ENCODE results near the gene LIX1L.

LIX1L gene

DNA sequence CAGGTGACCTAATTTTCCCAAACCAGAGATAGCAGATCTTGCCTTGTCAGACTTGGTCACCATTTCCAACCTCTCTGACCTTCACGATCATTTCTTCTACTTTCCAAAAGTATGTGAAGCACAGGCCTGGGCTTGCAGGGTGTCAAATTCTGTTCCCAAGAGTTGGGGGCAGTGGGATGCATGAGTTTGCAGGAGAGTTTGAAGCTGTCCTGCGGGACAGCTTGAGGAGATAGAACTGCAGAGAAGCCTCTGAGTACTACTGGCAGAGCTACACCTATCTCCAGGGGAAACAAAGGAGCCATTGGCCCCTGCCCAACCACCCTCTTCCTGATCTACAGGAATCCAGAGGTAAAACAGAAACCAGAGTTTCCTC is 27.3 kb upstream of the LIX1L start:
- TF ChIP-seq, protein P1, sequence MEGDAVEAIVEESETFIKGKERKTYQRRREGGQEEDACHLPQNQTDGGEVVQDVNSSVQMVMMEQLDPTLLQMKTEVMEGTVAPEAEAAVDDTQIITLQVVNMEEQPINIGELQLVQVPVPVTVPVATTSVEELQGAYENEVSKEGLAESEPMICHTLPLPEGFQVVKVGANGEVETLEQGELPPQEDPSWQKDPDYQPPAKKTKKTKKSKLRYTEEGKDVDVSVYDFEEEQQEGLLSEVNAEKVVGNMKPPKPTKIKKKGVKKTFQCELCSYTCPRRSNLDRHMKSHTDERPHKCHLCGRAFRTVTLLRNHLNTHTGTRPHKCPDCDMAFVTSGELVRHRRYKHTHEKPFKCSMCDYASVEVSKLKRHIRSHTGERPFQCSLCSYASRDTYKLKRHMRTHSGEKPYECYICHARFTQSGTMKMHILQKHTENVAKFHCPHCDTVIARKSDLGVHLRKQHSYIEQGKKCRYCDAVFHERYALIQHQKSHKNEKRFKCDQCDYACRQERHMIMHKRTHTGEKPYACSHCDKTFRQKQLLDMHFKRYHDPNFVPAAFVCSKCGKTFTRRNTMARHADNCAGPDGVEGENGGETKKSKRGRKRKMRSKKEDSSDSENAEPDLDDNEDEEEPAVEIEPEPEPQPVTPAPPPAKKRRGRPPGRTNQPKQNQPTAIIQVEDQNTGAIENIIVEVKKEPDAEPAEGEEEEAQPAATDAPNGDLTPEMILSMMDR (IDR thresholded peaks at IDR 0.05; ENCODE audit: low read depth, low read length, missing control alignments), result no peak
- no peak for DNase-seq (ENCODE audit: low read depth)
- no peak overlapping the region for H3K4me3 ChIP-seq (ENCODE audit: low read depth, low read length)
- in situ Hi-C loops (cut with HindIII; ENCODE audit: low sequenced_read_pairs), result no loop called here

DNA sequence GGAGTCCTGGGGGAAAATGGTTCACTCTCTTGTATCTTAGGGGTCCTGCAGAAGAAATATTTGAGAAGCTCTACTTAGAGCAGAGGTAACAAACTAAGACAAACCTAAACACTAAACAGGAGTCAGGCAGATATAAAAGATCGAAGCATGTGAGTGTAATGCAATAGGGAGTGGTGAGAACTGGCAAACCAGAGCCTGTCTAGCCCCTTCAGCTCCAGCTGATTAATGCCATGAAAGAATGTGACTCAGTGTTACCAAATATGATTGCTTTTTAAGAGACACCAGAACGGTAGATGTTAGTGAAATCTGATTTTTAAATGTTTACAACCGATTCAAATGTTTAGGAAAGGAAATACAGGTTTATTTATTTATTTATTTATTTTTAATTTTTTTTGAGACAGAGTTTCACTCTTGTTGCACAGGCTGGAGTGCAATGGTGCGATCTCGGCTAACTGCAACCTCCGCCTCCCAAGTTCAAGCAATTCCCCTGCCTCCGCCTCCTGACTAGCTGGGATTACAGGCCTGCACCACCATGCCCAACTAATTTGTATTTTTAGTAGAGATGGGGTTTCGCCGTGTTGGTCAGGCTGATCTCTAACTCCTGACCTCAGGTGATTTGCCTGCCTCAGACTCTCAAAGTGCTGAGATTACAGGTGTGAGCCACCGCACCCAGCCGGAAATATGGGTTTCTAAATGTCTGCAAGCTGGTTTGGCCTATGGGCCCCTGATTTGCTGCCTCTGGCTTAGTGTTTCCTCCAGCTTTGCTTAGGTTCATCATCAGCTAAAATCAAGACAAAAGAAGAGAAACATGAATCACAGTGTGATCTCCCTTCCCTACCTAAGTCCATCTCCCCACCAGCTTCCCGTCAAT is 26.4 kb upstream of the LIX1L start:
- DNase-seq (ENCODE audit: low read depth), result no peak
- in situ Hi-C loops (cut with HindIII; ENCODE audit: low sequenced_read_pairs), result no loop called here
- TF ChIP-seq, protein P1 (IDR thresholded peaks at IDR 0.05; ENCODE audit: low read depth, low read length, missing control alignments), result no peak
- H3K4me3 ChIP-seq (ENCODE audit: low read depth, low read length), result no peak overlapping the region

DNA sequence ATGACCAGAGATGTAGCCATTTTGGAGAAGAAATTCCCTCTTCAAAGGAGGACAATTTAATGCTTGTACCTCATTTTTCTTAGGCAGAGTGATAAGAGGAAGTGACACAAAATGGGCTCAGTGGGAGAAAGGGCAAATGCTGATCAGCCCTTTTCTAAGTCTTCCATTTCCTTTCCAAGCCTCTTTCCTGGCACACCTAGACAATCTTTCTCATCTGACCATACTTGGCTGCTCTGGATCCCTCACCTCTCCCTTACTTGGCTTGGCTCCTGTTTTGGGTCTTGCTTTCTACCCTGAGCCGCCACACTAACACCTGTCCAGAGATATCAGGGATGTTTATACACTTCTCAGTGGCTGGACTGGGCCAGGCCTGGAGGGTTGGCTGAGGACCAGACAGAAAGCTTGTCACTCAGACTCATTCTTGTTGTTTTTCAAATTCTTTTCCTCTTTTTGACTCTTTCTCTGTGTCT is 25.4 kb upstream of the LIX1L start:
- in situ Hi-C loops (cut with HindIII; ENCODE audit: low sequenced_read_pairs), result no loop called here
- TF ChIP-seq, protein P1 (IDR thresholded peaks at IDR 0.05; ENCODE audit: low read depth, low read length, missing control alignments), result no peak

DNA sequence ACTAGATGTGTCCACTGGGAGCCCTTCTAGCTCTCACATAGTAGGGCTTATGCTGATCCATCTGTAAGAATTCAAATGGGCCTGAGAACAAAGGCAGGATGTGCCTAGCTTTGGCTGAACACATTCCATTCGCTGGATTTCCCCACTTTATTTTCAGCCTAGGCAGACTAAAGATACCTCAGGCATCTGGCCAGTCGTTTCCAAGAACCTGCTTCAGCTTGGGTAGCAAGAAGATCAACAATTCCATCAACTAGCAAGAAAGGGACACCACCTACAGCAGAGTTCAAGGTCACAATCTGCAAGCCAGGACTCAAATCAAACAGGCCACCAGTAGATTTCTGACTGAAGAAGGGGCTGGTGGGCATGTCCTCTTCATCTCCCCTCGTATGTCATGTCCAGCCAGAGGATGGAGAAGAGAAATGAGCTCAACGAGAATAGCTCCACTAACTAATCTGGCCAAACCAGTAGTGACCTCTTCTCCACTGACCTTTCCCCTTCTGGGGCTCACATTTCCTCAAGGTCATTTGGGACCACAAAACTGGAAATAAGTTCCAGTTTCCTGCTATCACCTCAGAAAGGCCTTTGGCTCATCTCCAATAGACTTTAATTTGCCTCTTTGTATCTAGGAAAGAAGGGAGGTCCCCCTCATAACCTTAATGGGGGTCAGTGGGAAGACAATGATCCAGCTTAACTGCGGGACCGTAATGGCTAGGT is 24.4 kb upstream of the LIX1L start:
- TF ChIP-seq, protein P1 (IDR thresholded peaks at IDR 0.05; ENCODE audit: low read depth, low read length, missing control alignments), result no peak
- H3K4me3 ChIP-seq (ENCODE audit: low read depth, low read length), result no peak overlapping the region
- in situ Hi-C loops (cut with HindIII; ENCODE audit: low sequenced_read_pairs), result no loop called here
- no peak for DNase-seq (ENCODE audit: low read depth)

More for the DNA sequence above, 25.4 kb upstream of the LIX1L start:
- no peak overlapping the region for H3K4me3 ChIP-seq (ENCODE audit: low read depth, low read length)
- no peak for DNase-seq (ENCODE audit: low read depth)

DNA sequence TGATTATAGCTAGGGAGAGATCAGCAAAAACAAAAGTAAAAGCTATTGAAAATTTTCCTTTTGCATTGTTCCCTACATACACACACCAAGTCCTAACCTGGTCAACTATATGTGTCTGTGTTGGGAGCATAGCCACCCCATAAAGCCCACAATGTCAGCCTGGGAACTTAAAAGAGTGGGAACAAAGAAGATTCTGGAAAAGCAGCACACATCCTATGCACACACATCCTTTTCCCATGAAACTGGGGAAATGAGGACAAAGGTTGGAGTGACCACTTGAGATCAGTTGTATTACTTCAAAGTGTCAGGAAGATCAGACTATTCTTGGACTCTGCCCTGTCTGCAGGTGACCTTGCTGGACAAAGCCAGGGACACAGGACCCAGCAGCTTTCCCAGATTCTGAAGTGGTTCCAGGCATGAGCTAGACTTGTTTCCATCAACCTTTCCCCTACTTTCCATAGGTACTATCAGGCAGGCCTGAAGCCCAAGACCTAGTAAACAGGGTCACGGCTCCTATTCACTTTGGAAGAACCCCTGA is 22.7 kb upstream of the LIX1L start:
- TF ChIP-seq, protein P1 (IDR thresholded peaks at IDR 0.05; ENCODE audit: low read depth, low read length, missing control alignments), result no peak
- DNase-seq (ENCODE audit: low read depth), result no peak
- in situ Hi-C loops (cut with HindIII; ENCODE audit: low sequenced_read_pairs), result no loop called here
- H3K4me3 ChIP-seq (ENCODE audit: low read depth, low read length), result no peak overlapping the region

DNA sequence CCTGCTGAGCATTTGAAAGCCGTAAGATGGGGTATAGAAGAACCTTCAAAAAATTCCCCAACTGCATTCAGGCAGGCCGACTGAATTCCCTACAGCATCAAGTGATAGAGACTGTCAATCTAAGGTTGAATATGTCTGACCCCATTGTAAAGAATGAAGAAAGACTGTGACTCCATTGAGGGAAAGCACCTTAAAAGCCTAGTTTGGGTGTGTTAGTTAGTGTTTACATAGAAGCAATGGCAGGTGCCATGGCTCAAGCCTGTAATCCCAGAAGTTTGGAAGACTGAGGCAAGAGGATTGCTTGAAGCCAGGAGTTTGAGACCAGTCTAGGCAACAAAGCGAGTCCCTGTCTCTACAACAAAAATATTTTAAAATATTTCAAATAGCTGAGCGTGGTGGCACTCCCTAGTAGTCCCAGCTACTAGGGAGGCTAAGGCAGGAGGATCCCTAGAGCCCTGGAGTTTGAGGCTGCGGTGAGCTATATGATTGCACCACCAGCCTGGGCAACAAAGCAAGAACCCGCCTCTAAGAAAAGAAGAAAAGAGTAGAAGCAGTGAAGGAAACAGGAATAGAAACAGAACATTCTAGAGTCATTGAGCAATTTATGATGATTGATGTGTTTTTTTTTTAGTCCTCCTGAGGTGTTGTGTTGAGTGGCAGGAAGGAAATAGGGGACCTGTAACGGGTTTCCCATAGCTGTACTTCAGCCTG is 22.1 kb upstream of the LIX1L start:
- no peak overlapping the region for H3K4me3 ChIP-seq (ENCODE audit: low read depth, low read length)
- in situ Hi-C loops (cut with HindIII; ENCODE audit: low sequenced_read_pairs), result no loop called here
- no peak for DNase-seq (ENCODE audit: low read depth)
- TF ChIP-seq, protein P1 (IDR thresholded peaks at IDR 0.05; ENCODE audit: low read depth, low read length, missing control alignments), result no peak

All from astrocyte of the cerebellum (primary cell).